ENCODE measurements around the gene HDAC7. TPM values are rescaled to one million over a fixed set of nuclear protein-coding genes. Genes with fewer than 3 reads are reported as not detected.

HDAC7 gene
- total RNA-seq, result 114 and 120 TPM in 2 replicates
- long read RNA-seq, partial matches to known transcripts, result 8 of 11 reads
- long read RNA-seq, other reads (novel, unspliced or antisense), result 3 of 11 reads

GRCh38 chr12:47819896-47820630 lies at the start of gene HDAC7:
Gene HDAC7, minus strand, starts transcription at chr12:47819903. Its CDS starts 118 bp downstream, at chr12:47819785.
- peak within 1 kb of the TSS; percentile 98 for H3K27ac Mint-ChIP-seq (ENCODE audit: unreplicated experiment)
- peaks cover 74% of the 10 kb centered on the region for H3K4me1 Mint-ChIP-seq (ENCODE audit: unreplicated experiment)
- no peaks in the 10 kb centered on the region for H3K27me3 Mint-ChIP-seq (ENCODE audit: unreplicated experiment)
- no peak for DNase-seq (ENCODE audit: extremely low spot score, unreplicated experiment)
- H3K9me3 Mint-ChIP-seq (ENCODE audit: unreplicated experiment), result no peaks in the 10 kb centered on the region
- H3K4me3 Mint-ChIP-seq (ENCODE audit: unreplicated experiment), result peak within 1 kb of the TSS; percentile 95
- H3K36me3 Mint-ChIP-seq (ENCODE audit: unreplicated experiment), result no peaks in the 10 kb centered on the region
- TF ChIP-seq, protein P1, sequence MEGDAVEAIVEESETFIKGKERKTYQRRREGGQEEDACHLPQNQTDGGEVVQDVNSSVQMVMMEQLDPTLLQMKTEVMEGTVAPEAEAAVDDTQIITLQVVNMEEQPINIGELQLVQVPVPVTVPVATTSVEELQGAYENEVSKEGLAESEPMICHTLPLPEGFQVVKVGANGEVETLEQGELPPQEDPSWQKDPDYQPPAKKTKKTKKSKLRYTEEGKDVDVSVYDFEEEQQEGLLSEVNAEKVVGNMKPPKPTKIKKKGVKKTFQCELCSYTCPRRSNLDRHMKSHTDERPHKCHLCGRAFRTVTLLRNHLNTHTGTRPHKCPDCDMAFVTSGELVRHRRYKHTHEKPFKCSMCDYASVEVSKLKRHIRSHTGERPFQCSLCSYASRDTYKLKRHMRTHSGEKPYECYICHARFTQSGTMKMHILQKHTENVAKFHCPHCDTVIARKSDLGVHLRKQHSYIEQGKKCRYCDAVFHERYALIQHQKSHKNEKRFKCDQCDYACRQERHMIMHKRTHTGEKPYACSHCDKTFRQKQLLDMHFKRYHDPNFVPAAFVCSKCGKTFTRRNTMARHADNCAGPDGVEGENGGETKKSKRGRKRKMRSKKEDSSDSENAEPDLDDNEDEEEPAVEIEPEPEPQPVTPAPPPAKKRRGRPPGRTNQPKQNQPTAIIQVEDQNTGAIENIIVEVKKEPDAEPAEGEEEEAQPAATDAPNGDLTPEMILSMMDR (IDR thresholded peaks at IDR 0.05), result no peak

DNA sequence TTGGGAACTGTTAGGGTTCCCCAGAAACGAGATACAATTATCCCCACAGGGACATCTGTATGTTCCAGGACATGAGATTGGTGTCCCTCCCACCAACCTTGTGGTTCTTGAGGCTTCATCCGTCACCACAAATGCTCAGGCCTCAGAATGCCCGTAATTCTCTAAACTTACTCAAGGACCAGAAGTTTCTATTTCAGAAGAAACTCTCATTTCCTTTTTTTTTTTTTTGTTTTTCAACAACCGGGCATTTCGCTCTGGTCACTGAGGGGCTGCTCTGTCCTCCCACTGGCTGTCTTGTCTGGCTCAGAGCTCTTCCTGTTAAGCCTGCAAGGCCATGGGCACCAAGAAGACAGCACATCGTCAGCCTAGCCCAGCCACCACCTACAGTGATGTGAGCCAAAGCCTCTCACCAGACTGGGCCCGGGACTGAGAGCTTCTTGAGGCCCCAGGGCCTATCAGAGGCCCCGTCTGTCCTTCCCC lies 48.9 kb upstream of the HDAC7 start:
- H3K27ac Mint-ChIP-seq (ENCODE audit: unreplicated experiment), result no peak overlapping the region
- H3K9me3 Mint-ChIP-seq (ENCODE audit: unreplicated experiment), result no peaks in the 10 kb centered on the region
- H3K27me3 Mint-ChIP-seq (ENCODE audit: unreplicated experiment), result no peaks in the 10 kb centered on the region
- TF ChIP-seq, protein P1 (IDR thresholded peaks at IDR 0.05), result no peak
- H3K4me3 Mint-ChIP-seq (ENCODE audit: unreplicated experiment), result no peak overlapping the region
- H3K36me3 Mint-ChIP-seq (ENCODE audit: unreplicated experiment), result no peaks in the 10 kb centered on the region
- H3K4me1 Mint-ChIP-seq (ENCODE audit: unreplicated experiment), result peaks cover 18% of the 10 kb centered on the region
- no peak for DNase-seq (ENCODE audit: extremely low spot score, unreplicated experiment)

DNA sequence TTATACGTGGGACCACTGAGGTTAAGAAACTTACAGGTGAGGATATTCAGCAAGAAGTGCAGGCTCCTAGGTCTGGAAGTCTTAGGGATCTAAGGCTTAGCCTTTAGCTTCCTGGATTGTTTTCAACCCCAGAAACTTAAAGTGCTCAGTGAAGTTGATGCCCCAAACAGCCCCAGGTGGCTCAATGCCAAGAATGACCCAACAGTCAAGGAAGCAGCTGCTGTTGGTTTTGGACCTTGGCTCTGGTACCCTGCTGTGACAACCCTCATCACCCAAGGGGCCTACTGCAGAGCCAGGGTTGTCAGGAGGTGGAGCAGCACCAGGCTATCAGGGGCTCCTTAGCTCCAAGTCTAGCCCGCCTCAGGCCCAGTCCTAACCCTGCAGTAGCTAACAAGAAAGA lies 48.3 kb upstream of the HDAC7 start:
- Mint-ChIP-seq H3K9me3 (ENCODE audit: unreplicated experiment) (no peaks in the 10 kb centered on the region), H3K4me1 (ENCODE audit: unreplicated experiment) (peaks cover 18% of the 10 kb centered on the region), H3K4me3 (ENCODE audit: unreplicated experiment) (no peak overlapping the region), H3K27me3 (ENCODE audit: unreplicated experiment) (no peaks in the 10 kb centered on the region), H3K27ac (ENCODE audit: unreplicated experiment) (no peak overlapping the region), H3K36me3 (ENCODE audit: unreplicated experiment) (no peaks in the 10 kb centered on the region)
- TF ChIP-seq, protein P1 (IDR thresholded peaks at IDR 0.05), result no peak
- no peak for DNase-seq (ENCODE audit: extremely low spot score, unreplicated experiment)

DNA sequence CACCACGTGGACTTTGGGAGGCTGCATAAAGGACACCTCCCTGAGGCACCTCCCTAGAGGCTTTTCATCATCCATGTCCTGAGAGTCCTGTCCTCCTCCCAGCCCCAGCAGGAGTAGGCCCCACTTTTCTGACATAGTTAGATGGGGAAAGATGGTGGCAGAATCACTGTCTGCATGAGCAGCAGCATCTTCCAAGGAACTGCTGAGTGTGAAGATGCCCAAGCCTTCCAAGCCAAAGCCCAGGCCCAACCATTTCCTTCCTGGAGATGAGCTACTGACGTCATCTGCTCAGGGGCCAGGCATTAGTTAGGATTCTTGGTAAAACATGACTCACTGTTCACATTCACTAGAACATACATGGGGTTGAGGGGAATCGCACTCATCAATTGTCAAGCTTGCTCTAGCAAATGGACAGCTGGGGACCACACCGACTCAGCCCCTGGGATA lies 47.8 kb upstream of the HDAC7 start:
- H3K27ac Mint-ChIP-seq (ENCODE audit: unreplicated experiment), result no peak overlapping the region
- DNase-seq (ENCODE audit: extremely low spot score, unreplicated experiment), result no peak
- no peaks in the 10 kb centered on the region for H3K36me3 Mint-ChIP-seq (ENCODE audit: unreplicated experiment)
- H3K4me3 Mint-ChIP-seq (ENCODE audit: unreplicated experiment), result no peak overlapping the region
- H3K4me1 Mint-ChIP-seq (ENCODE audit: unreplicated experiment), result peaks cover 18% of the 10 kb centered on the region
- no peaks in the 10 kb centered on the region for H3K9me3 Mint-ChIP-seq (ENCODE audit: unreplicated experiment)
- TF ChIP-seq, protein P1 (IDR thresholded peaks at IDR 0.05), result no peak
- no peaks in the 10 kb centered on the region for H3K27me3 Mint-ChIP-seq (ENCODE audit: unreplicated experiment)

- no peak for DNase-seq (ENCODE audit: extremely low spot score, unreplicated experiment)
- TF ChIP-seq, protein P1 (IDR thresholded peaks at IDR 0.05), result no peak
- Mint-ChIP-seq H3K4me3 (ENCODE audit: unreplicated experiment) (no peak overlapping the region), H3K4me1 (ENCODE audit: unreplicated experiment) (peaks cover 5% of the 10 kb centered on the region), H3K9me3 (ENCODE audit: unreplicated experiment) (no peaks in the 10 kb centered on the region), H3K27me3 (ENCODE audit: unreplicated experiment) (no peaks in the 10 kb centered on the region), H3K36me3 (ENCODE audit: unreplicated experiment) (no peaks in the 10 kb centered on the region), H3K27ac (ENCODE audit: unreplicated experiment) (no peak overlapping the region)
These were observed 45.0 kb upstream of the HDAC7 start for GRCh38 chr12:47864646-47865235.
